Hematopoietic multipotent progenitor cell treated with erythropoietin and hydrocortisone succinate and interleukin-3 and kit ligand, for 6 days (in vitro differentiated cells): ENCODE results near the gene ATF7.

ENCODE experiments used
- DNase-seq: peaks from one replicate; pipeline ENCODE4 v3.0.0-alpha.2; 2015

The ATF7 gene

DNA sequence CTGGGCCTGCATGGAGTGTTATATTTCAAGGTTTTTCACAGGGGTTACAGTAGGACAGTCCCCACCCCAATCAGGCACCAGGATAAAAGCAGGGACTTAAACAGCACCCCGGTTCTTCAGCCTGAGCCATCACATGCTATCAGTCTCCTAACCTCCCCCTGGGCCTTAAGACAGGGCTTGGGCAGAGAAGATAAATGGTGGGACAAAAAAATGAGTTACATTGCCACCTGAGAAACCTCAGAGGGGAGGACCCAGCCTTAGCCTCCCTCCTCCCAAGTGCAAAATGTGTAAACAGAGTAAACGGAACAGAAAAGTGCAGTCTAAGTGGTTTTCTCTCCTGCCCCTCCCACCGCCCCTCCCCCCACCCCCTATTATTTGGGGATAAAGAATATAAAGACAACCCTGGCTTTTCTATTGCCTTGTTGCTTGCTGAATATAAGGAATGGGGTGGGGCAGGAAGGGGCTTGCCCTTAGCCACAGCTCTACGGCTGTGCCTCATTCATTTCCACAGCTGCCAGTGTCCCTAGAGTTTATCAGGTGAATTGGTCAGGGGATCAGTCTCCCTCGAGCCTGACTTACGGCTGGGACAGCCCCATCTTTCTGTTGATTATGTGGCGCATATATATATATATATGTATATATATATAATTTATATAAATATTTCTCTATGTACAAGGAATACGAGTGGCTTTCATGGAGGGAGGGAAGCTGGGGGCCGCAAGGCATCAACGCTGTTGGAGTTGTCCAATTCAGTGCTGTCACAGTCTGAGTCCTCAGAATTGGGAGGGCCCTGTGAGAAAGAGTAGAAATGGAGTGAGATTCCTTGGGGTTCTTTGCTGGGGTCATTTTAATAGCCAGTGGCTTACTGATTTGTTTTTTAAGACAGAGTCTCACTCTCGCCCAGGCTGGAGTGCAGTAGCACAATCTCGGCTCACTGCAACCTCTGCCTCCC, 145.4 kb downstream of the ATF7 start:
- DNase-seq, result no peak

- no peak for DNase-seq
Measured at GRCh38 chr12:53479331-53479730, 146.9 kb downstream of the ATF7 start.

- DNase-seq, result no peak
Measured at GRCh38 chr12:53478865-53479264, 147.3 kb downstream of the ATF7 start.

- DNase-seq, result peak; percentile 50
Measured at GRCh38 chr12:53476769-53477209, 149.4 kb downstream of the ATF7 start.

DNA sequence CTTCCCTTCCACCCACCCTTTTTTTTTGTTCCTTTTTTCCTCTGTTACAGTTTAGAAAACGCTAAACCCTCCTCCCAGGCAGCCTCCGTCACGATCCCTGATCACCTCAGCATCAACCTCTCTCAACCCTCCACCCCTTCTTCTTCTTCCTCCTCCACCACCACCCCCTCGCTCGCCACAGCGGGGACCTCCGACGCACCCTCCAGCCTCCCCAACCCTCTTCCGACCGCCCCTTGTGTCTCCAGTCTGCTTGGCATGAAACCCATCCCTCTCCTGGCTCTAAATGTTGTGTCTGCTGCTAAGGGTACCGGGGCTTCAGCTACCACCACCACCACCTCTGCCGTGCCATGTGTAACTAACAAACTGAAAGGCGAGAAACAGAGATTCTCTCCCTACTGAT, 151.4 kb downstream of the ATF7 start:
- DNase-seq, result no peak

- DNase-seq, result no peak
Measured at GRCh38 chr12:53474077-53474476, 152.1 kb downstream of the ATF7 start.

- no peak for DNase-seq
Measured at GRCh38 chr12:53472056-53472582, 154.1 kb downstream of the ATF7 start.

GRCh38 chr12:53468282-53468681, 157.9 kb downstream of the ATF7 start:
- DNase-seq, result no peak

GRCh38 chr12:53467880-53468279, 158.3 kb downstream of the ATF7 start:
- no peak for DNase-seq

GRCh38 chr12:53467082-53467481, 159.1 kb downstream of the ATF7 start:
- DNase-seq, result no peak

- no peak for DNase-seq
Measured at GRCh38 chr12:53466640-53467039, 159.5 kb downstream of the ATF7 start.

GRCh38 chr12:53465679-53466078, 160.5 kb downstream of the ATF7 start:
- DNase-seq, result no peak

GRCh38 chr12:53464685-53465418, 161.3 kb downstream of the ATF7 start:
- DNase-seq, result no peak

- no peak for DNase-seq
Measured at GRCh38 chr12:53463802-53464560, 162.2 kb downstream of the ATF7 start.

- no peak for DNase-seq
Measured at GRCh38 chr12:53462935-53463334, 163.2 kb downstream of the ATF7 start.

DNA sequence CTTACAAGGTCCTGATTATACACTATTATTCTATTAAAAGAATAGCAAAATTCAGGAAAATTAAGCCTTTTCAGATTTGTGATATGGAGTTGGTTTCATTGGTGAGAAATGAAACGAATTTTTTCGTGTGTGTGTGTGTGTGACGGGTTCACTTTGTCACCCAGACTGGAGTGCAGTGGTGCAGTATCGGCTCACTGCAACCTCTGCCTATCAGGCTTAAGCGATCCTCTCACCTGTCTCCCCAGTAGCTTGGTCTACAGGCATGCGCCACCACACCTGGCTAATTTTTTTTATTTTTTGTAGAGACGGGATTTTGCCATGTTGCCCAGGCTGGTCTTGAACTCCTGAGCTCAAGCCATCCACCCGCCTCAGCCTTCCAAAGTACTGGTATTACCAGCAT, 164.6 kb downstream of the ATF7 start:
- no peak for DNase-seq

DNA sequence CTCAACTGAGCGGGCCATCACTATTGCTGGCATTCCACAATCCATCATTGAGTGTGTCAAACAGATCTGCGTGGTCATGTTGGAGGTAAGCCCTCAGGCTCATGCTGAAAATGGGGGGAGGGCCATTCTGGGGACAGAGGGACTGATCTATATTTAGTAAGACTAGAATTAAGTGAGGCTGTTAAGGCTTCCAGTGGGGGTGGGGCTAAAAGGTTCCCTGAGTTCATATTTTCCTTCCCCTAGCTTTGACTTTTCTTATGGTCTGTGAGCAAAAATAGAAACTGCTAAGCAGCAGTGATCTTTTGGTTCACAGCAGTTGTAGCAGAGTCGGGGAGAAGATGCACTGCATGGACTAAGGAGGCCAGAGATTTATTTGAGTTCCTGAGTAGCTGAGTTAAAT, 165.1 kb downstream of the ATF7 start:
- DNase-seq, result no peak

DNA sequence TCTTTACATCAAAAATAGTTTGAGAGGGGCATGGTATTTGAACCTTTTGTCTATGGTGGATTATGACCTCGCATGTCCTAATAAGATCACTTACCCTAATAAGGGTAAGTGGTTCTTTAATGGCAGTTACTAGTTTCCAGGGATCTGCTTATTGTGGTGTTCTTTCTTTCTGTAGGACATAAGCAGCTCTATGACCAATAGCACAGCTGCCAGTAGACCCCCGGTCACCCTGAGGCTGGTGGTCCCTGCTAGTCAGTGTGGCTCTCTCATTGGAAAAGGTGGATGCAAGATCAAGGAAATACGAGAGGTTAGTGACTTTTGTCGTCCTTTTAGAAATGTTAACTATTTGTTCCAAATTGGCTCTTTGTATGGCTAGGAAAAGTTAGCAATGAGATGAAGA, 167.1 kb downstream of the ATF7 start:
- DNase-seq, result no peak
